Neutrophil (primary cell): Measurements from ENCODE around the gene DDC.
A peak's percentile ranks its signal among the peaks of the same experiment; 100 is the strongest.

Experiments
- H3K27ac ChIP-seq: fragments of 200-600 bp; sonication (generic); 2 replicates; pipeline ENCODE4 v1.5.1; 2016; ENCODE audit warnings: mild to moderate bottlenecking, moderate library complexity
- H3K27me3 ChIP-seq: fragments of 200-600 bp; sonication (generic); 2 replicates; pipeline ENCODE4 v1.6.0; 2016; ENCODE audit warnings: mild to moderate bottlenecking
- H3K36me3 ChIP-seq: fragments of 200-600 bp; sonication (generic); 2 replicates; pipeline ENCODE4 v1.5.1; 2017
- H3K4me1 ChIP-seq, 2 experiments: fragments of 200-600 bp in 1 of 2; sonication (generic) in 1 of 2; 1 replicate in 1 of 2; 2 replicates in 1 of 2; pipeline versions ENCODE4 v1.5.1 to v1.6.1; 2013 to 2016; ENCODE audit warnings: low read depth in 1 of 2, low read length in 1 of 2, mild to moderate bottlenecking in 1 of 2, moderate library complexity in 1 of 2; ENCODE audit not compliant: control insufficient read depth in 1 of 2, insufficient read depth in 1 of 2
- H3K4me3 ChIP-seq, 2 experiments: fragments of 200-600 bp in 1 of 2; sonication (generic) in 1 of 2; 1 replicate in 1 of 2; 2 replicates in 1 of 2; pipeline ENCODE4 v1.5.1; 2013 to 2016; ENCODE audit warnings: low read depth in 1 of 2, low read length in 1 of 2, mild to moderate bottlenecking in 1 of 2, moderate library complexity in 1 of 2
- H3K9me3 ChIP-seq: fragments of 200-600 bp; sonication (generic); 2 replicates; pipeline ENCODE4 v1.5.1; 2016
- TF ChIP-seq, protein P1 (sequence below): fragments of 200-600 bp; sonication (generic); IDR thresholded peaks from 2 replicates; pipeline ENCODE4 v1.5.1; 2016; ENCODE audit warnings: antibody characterized with exemption

DDC gene

DNA sequence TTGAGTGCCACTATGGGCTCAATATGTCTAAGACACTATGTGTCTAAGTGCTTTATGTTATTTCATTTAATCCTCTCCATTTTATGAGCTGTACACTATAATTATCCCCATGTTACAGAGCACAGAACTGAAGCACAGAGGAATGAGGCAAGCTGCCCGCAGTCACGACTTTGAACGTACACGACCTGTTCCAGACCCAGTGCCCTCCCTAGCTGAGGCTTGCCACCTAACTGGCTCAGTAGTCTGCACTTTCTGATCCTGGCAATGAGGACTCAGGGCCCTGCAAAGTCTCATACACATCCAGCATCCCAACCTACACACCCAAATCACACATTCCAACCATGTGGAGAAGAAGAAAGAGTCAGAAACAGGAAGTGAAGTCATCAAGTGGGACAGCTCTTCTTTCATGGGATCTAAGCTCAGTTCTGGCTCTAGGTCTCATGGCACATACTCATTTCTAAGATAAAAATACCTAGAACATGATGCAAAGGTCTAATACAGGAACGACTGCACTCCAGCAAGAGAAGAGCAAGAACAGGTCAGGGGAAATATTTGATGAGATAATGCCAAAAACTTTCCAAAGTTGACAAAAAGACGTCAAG, 42.4 kb upstream of the DDC start:
- no peak overlapping the region for H3K27ac ChIP-seq
- peaks cover 72% of the 10 kb centered on the region for H3K36me3 ChIP-seq
- H3K27me3 ChIP-seq = no peaks in the 10 kb centered on the region
- TF ChIP-seq, protein P1, sequence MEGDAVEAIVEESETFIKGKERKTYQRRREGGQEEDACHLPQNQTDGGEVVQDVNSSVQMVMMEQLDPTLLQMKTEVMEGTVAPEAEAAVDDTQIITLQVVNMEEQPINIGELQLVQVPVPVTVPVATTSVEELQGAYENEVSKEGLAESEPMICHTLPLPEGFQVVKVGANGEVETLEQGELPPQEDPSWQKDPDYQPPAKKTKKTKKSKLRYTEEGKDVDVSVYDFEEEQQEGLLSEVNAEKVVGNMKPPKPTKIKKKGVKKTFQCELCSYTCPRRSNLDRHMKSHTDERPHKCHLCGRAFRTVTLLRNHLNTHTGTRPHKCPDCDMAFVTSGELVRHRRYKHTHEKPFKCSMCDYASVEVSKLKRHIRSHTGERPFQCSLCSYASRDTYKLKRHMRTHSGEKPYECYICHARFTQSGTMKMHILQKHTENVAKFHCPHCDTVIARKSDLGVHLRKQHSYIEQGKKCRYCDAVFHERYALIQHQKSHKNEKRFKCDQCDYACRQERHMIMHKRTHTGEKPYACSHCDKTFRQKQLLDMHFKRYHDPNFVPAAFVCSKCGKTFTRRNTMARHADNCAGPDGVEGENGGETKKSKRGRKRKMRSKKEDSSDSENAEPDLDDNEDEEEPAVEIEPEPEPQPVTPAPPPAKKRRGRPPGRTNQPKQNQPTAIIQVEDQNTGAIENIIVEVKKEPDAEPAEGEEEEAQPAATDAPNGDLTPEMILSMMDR = no peak
- H3K4me3 ChIP-seq = no peak overlapping the region
- H3K9me3 ChIP-seq = no peaks in the 10 kb centered on the region
- H3K4me1 ChIP-seq = no peaks in the 10 kb centered on the region

DNA sequence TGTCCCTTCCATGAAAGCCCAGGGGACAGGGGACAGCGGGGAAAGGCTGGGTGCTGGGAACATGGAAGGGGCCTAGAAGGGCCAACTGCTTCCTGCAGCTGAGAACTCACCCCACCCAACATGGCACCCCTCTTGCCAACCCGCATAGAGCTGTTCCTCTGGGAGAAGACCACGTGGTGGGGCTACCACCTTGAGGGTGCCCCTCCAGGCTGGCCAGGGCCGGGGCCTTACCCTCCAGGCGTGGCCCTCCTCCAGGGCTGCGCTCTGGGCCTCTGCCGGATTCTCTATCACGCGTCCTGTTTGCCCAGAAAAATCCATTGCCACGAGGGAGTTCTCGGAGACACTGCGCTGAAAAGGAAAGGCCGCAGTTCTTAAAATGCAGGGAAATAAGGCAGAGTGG, 39.9 kb upstream of the DDC start:
- no peak overlapping the region for H3K27ac ChIP-seq
- H3K4me3 ChIP-seq = no peak overlapping the region
- H3K36me3 ChIP-seq = peaks cover 60% of the 10 kb centered on the region
- TF ChIP-seq, protein P1 = no peak
- no peaks in the 10 kb centered on the region for H3K27me3 ChIP-seq
- no peaks in the 10 kb centered on the region for H3K4me1 ChIP-seq
- H3K9me3 ChIP-seq = no peaks in the 10 kb centered on the region

DNA sequence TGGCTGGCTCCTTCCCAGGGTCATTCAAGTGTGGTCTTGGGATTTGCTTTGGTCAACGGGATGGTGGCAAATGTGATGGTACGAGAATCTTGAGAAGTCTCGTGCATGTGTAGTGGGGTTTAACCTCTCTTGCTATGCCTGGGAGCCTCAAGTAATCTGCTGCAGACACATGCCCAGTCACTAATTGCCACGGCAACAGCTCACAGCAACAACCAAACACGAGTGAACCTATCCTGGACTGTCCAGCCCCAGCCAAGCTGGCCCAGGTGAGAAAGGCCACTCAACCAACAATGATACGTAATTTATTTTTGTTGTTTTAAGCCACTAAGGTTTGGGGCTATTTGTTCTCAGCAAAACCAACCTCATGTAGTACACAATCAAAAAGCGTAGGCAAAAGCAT, 38.1 kb upstream of the DDC start:
- TF ChIP-seq, protein P1 = no peak
- Histone ChIP-seq H3K36me3 (peaks cover 64% of the 10 kb centered on the region), H3K27ac (no peak overlapping the region), H3K9me3 (no peaks in the 10 kb centered on the region), H3K4me3 (no peak overlapping the region), H3K4me1 (peaks cover 3% of the 10 kb centered on the region in 2 experiments), H3K27me3 (no peaks in the 10 kb centered on the region)

DNA sequence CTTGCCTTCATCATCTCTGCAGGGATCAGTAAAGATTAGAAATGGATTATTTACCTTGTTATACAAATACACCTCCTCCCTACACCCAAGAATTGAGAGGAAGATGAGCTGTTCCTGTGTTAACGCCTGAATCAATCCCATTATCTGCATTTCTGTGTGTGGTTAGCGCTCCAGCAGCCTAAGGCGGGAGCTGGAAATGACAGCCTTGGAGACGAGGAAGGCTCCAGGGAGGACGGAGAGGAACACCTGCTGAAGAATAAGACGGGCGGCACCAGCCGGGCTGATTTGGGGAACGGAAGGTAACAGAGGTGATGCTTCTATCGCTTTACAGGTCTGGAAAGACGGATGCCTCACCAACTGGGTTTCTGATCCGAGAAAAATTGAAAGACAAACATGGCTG, 34.2 kb upstream of the DDC start:
- Histone ChIP-seq H3K4me3 (no peak overlapping the region), H3K9me3 (no peaks in the 10 kb centered on the region), H3K36me3 (peaks cover 58% of the 10 kb centered on the region), H3K27me3 (no peaks in the 10 kb centered on the region), H3K27ac (no peak overlapping the region), H3K4me1 (peaks cover 3% of the 10 kb centered on the region in 2 experiments)
- TF ChIP-seq, protein P1 = no peak

DNA sequence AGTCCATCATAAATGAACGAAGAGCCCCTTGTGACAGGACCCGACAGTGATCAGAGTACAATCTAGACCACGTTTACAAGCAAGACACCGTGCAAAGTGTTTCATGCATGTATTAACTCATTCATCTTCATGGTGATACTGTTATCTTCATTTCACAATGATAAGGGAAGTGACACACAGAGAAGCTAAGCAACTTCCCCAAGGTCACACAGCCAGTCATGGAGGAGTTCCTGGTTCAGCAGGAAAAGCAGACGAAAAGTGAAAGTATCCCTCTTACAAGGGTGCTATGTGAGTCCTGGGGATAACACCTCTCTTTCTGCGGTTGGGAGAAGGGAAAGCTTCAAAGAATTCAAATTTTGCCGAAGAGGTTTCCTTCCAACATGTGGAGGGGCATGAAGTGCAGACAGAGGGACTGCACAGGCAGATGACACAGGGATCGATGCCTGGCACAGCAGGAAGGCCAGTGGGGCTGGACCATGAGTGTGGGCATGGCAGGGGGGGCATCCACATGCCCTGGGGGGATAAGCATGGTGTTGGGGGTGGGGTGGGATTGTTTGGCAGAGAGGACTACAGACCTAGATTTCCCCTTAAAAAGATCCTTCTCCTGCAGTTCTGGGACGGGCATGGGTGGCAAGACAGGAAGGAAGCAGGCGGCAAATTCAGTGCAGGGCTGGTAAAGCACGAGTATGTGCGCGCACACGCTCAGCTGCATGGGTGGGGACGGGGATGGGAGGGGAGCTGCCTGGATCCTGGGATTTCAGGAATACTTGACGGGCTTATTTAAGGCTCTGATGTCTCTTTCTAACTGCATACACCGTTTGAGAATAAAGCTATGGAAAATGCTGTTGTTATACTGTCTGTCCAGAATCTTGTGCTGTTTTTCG, 33.5 kb upstream of the DDC start:
- TF ChIP-seq, protein P1 = no peak
- no peaks in the 10 kb centered on the region for H3K27me3 ChIP-seq
- no peak overlapping the region for H3K4me3 ChIP-seq
- no peaks in the 10 kb centered on the region for H3K9me3 ChIP-seq
- peaks cover 56% of the 10 kb centered on the region for H3K36me3 ChIP-seq
- peaks cover 3% of the 10 kb centered on the region in 2 experiments for H3K4me1 ChIP-seq
- peak overlapping the region; percentile 28 for H3K27ac ChIP-seq
